Measurements from ENCODE around the gene KDM5C.

Gene KDM5C

DNA sequence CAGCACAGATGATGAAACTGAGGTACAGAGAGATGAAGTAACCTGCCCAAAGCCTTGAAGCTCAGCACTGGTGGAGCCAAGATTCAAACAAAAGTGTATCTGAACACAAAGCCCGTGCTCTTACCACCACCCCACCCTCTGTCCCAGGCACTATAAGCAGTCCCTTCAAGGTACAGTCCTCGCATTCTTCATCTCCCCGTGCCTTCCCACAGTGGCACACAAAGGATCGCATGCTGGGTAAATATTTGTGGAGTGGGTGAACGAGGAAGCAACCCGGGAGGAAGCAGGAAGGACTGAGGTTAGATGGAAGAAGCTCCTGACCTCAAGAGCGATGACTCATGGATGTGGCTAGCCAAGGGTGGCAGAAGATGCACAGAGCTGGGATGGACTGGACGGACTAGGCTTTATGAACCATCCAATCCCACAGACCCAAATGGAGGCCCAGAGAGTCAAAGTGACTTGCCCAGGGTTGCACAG is 37.9 kb upstream of the KDM5C start:
- TF ChIP-seq, protein P1, sequence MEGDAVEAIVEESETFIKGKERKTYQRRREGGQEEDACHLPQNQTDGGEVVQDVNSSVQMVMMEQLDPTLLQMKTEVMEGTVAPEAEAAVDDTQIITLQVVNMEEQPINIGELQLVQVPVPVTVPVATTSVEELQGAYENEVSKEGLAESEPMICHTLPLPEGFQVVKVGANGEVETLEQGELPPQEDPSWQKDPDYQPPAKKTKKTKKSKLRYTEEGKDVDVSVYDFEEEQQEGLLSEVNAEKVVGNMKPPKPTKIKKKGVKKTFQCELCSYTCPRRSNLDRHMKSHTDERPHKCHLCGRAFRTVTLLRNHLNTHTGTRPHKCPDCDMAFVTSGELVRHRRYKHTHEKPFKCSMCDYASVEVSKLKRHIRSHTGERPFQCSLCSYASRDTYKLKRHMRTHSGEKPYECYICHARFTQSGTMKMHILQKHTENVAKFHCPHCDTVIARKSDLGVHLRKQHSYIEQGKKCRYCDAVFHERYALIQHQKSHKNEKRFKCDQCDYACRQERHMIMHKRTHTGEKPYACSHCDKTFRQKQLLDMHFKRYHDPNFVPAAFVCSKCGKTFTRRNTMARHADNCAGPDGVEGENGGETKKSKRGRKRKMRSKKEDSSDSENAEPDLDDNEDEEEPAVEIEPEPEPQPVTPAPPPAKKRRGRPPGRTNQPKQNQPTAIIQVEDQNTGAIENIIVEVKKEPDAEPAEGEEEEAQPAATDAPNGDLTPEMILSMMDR (IDR thresholded peaks at IDR 0.05) = no peak

GRCh38 chrX:53262189-53262917 is 37.3 kb upstream of the KDM5C start:
- TF ChIP-seq, protein P1 (IDR thresholded peaks at IDR 0.05) = no peak

DNA sequence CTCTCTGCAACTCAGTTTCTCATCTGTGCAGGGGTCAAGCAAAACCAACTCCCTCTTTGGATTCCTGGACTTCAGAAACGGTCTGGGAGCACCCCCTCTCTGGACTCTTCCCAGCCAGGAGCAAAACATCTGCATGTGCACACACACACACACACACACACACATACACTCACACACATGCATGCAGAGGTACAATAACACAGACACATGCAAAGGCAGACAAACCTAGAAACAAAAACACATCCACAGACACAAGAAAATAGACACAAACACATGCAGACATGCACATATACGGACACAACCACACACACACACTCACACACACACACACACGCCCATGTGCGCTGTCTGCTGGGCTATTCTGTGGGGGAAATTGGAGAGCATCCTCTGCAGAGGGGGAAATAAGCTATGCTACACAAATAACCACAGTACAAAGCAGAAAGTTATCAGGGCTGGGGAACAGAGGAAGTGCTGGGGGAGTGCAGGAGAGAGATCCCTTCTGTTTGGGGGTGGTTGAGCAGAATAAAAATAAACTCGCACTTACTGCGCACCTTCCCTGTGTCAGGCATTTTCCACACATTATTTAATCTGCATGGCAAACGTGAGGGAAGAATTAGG is 36.5 kb upstream of the KDM5C start:
- TF ChIP-seq, protein P1 (IDR thresholded peaks at IDR 0.05) = no peak

DNA sequence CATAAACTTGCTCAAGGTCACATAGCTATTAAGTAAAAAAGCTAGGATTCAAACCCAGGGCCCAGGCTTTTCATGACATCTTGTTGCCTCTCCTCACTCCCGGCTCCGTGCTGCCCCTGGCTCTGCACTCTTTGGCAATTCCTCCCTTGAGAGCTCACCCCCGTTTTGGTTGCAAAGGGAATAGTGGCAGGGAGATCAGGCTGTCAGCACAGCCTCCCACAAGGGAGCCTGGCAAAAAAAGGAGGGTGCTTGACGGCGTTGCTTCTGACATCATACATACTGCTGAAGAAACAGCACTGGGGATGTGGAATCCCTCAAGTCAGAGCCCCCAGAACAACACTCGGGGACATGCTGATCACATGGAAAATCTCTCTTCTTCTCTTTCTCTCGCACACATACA is 35.8 kb upstream of the KDM5C start:
- TF ChIP-seq, protein P1 (IDR thresholded peaks at IDR 0.05) = no peak

DNA sequence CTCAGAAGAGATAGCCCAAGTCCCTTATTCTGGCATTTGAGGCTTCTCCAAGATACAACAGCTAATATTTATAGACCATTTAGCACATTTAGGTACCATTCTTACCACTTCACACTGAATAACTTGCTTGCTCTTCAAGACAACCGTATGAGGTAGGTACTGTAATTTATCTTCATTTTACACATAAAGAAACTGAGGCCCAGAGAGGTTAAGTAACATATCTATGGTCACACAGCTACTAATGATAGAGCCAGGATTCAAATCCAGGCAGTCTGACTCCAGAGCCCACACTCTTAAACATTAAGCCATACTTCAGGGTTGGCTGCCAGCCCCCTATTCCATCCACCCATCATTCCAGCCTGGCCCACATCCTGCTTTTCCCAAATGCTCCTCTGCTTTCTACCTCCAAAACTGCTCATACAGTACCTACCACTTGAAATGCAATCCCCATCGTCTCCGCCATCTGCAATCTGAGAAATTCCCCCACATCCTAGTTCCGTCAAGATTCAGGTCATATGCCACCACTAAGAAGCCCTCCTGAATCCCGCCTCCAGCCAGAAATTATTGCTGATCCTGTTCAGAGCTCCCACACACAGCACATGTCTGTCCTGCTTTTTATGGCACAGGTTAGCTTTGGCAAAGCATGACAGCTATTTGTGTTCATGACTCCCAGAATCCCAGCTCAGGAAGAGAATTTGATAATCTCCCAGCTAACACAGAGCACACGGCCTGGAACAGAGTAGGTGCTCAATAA is 32.8 kb upstream of the KDM5C start:
- TF ChIP-seq, protein P1 (IDR thresholded peaks at IDR 0.05) = no peak

DNA sequence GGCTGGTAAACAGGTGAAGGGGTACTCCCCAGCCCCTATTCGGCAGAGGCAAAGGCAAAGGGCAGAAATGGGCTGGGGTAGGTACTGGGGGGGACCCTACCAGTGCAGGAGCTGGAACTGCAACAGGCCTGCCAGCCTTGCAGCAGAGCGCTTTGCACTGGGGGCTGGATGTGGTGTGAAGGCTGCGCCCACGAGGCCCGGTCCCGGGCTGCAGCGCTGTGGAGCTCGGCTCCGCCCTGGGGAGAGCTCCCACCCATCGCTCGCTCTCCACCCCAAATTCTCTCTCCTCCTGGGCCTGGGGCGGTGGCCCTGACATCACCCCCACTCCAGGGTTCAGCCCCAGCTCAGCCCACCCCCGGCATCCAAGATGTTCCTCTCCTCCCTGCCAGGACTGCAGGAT is 32.2 kb upstream of the KDM5C start:
- TF ChIP-seq, protein P1 (IDR thresholded peaks at IDR 0.05) = no peak

DNA sequence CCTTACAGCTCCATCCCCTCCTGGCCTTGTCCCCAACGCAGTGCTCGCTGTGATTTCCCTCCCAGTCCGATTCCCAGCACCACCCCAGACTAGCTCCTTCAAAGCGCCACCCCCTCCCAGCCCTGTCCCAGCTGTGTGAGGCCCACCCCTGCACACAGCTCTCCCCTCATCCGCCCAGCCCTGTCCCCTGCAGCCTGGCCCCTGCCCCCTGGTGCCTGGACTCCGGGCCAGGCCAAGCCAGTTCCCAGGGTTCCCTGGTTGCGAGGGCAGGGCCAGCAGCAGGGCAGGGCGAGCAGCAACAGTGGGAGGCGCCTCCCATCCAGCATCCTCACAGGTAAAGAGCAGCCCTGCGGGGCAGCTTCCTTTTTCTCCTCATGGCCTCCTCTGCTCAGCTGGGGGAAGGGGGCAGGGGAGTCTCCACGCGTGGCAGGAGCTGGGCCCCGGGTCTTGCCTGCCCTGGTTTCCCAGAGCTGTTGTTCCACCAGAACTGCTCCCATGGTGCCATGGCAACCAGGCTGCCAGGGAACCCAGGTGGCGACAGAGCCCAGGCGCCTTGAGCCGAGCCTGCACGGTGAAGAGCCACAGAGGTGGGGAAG is 31.5 kb upstream of the KDM5C start:
- TF ChIP-seq, protein P1 (IDR thresholded peaks at IDR 0.05) = no peak
